K562 (cell line): Measurements from ENCODE around the gene KCP. TPM values are rescaled to one million over a fixed set of nuclear protein-coding genes. Genes with fewer than 3 reads are reported as not detected.
A peak's percentile ranks its signal among the peaks of the same experiment; 100 is the strongest.

ENCODE experiments used
- ARID2 ChIP-seq: fragments of 450-650 bp; IDR thresholded peaks from 2 replicates; pipeline ENCODE4 v1.6.1; 2017; ENCODE audit warnings: antibody characterized with exemption, mild to moderate bottlenecking
- CCAR2 ChIP-seq: fragments of 200-400 bp; formaldehyde crosslinking; IDR thresholded peaks from 2 replicates; pipeline ENCODE4 v1.6.1; 2017; ENCODE audit warnings: mild to moderate bottlenecking, low read depth, low read length
- ESRRA ChIP-seq: fragments of 450-650 bp; IDR thresholded peaks from 2 replicates; pipeline ENCODE4 v1.6.1; 2014; ENCODE audit warnings: low read depth, mild to moderate bottlenecking, moderate library complexity, borderline replicate concordance
- FOXP1 ChIP-seq: sonication (generic); formaldehyde crosslinking; IDR thresholded peaks from 2 replicates; pipeline ENCODE4 v1.8.0; 2022; ENCODE audit warnings: mild to moderate bottlenecking, missing genetic modification reagents
- GATAD2B ChIP-seq: fragments of 450-650 bp; IDR thresholded peaks from 2 replicates; pipeline ENCODE4 v1.6.1; 2017; ENCODE audit warnings: mild to moderate bottlenecking, borderline replicate concordance
- MAZ ChIP-seq, 2 experiments: fragments of 450-650 bp in 1 of 2; sonication (generic) in 1 of 2; formaldehyde crosslinking; IDR thresholded peaks in 1 of 2; conservative IDR thresholded peaks in 1 of 2; 2 replicates each; pipeline versions ENCODE4 v1.4.0 to v1.5.0; 2020; ENCODE audit warnings: mild to moderate bottlenecking in 1 of 2, missing genetic modification reagents in 1 of 2
- RBM34 ChIP-seq: fragments of 200-400 bp; formaldehyde crosslinking; IDR thresholded peaks from 2 replicates; pipeline ENCODE4 v1.6.1; 2018; ENCODE audit warnings: low read length, borderline replicate concordance; ENCODE audit not compliant: insufficient read depth
- SMARCA4 ChIP-seq: fragments of 450-650 bp; IDR thresholded peaks from 2 replicates; pipeline ENCODE4 v1.6.1; 2016
- TOE1 ChIP-seq, 2 experiments: fragments of 450-650 bp in 1 of 2; sonication (generic) in 1 of 2; formaldehyde crosslinking in 1 of 2; IDR thresholded peaks; 2 replicates each; pipeline versions ENCODE4 v1.7.1 to v1.8.0; 2016 to 2022; ENCODE audit warnings: borderline replicate concordance in 2 of 2, mild to moderate bottlenecking in 2 of 2, antibody characterized with exemption in 1 of 2, inconsistent platforms in 1 of 2, low read depth in 1 of 2, missing genetic modification reagents in 1 of 2, moderate library complexity in 1 of 2
- U2AF1 ChIP-seq: fragments of 200-400 bp; formaldehyde crosslinking; optimal IDR thresholded peaks from 2 replicates; pipeline ENCODE3; 2017; ENCODE audit warnings: mild to moderate bottlenecking, low read depth, low read length, moderate library complexity
- ZNF584 ChIP-seq: fragments of 200-800 bp; sonication (Bioruptor generic); IDR thresholded peaks from 2 replicates; pipeline ENCODE4 v1.6.1; 2016; ENCODE audit warnings: low read depth, mild to moderate bottlenecking, missing genetic modification characterization, missing compliant biosample characterization
- ZNF830 ChIP-seq: fragments of 250-450 bp; sonication (Bioruptor Pico); IDR thresholded peaks from 2 replicates; pipeline ENCODE4 v1.5.0; 2021; ENCODE audit warnings: mild to moderate bottlenecking
- polyA plus RNA-seq, 8 experiments: library from polyadenylated mRNA; depleted of rRNA in 4 of 8; stranded (reverse) in 5 of 8; unstranded in 3 of 8; fragments of >200 nt; fragmentation: Nextera tagmentation in 2 of 8; fragmentation: Illumina TruSeq in 1 of 8; extraction: Ambion mirVana in 2 of 8; extraction: Trizol in 1 of 8; gene quantifications; 2 replicates each; pipeline versions ENCODE4 v1.2.1 to v1.2.3, GENCODE V29; 2011 to 2014; ENCODE audit warnings: inconsistent platforms in 1 of 8, missing spikeins in 1 of 8
- total RNA-seq, 7 experiments: library from RNA; depleted of rRNA in 6 of 7; stranded (reverse); fragments of >200 nt in 6 of 7; fragmentation: Illumina TruSeq in 2 of 7; extraction: Trizol in 2 of 7; gene quantifications; 2 replicates each; pipeline versions ENCODE4 v1.2.1 to v1.2.3, GENCODE V29; 2011 to 2021; ENCODE audit warnings: low replicate concordance in 1 of 7
- TF ChIP-seq, protein P1 (sequence below): sonication (generic); formaldehyde crosslinking; IDR thresholded peaks from 2 replicates; pipeline ENCODE4 v1.8.0; 2022; ENCODE audit warnings: mild to moderate bottlenecking, missing genetic modification reagents
- TF ChIP-seq, protein P2 (sequence below): fragments of 250-450 bp; sonication (Bioruptor Pico); IDR thresholded peaks from 2 replicates; pipeline ENCODE4 v1.5.0; 2020; ENCODE audit warnings: mild to moderate bottlenecking, borderline replicate concordance
- TF ChIP-seq, protein P3 (sequence below): fragments of 450-650 bp; IDR thresholded peaks from 2 replicates; pipeline ENCODE4 v1.6.1; 2016; ENCODE audit warnings: borderline replicate concordance
- TF ChIP-seq, protein P4 (sequence below): sonication (generic); formaldehyde crosslinking; IDR thresholded peaks from 2 replicates; pipeline ENCODE4 v1.8.1; 2022; ENCODE audit warnings: missing genetic modification reagents

The KCP gene
- total and polyA plus RNA-seq, 9 of the 15 experiments (the other 6 are each of a cell fraction or from before 2014, with no cell fraction given): 0.06 to 0.17 (median 0.12) TPM; not detected in 3

DNA sequence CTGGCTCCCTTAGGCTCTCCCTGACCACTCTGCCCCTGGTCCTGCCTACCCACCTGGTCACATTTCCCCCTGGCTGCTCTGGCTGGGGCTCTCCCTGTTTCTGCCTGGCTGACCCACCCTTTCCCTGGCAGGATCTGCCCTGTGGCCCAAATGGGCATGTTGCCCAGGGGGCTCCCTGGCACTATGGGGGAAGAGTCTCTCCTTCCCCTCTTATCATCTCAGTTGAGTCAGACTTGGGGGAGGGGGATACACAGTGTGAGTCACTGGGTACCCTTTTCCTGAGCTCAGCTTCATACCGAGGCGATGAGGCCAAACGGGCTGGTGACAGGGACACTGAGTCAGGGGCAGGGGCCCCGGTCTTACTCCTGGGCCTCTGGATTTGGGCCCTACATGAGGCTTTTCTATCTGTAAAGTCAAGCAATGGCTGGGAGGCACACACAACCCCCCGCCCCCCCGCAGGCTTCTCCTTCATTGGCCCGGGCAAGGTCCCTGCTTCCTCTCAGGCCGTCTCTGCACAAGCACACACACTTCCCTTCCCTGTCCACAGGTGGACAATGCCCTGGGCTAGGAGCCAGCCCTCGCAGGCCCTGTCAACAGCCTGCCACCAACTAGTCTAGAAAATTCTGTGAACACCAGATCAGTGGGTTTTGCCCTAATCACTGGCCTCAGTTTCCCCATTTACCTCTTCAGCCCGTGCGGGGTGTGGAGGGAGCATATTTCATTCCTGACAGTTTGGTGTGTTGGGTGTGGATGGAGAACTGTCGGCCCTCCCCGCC is 80.9 kb downstream of the KCP start (continued):
- TF ChIP-seq FOXP1 (CRISPR knock-in tag): no peak
- 0 out of 2 replicates have a peak, but pooled peaks have one; percentile 13 for TF ChIP-seq TOE1 (IDR thresholded peaks at IDR 0.05; ENCODE audit: borderline replicate concordance)
- no peak for TF ChIP-seq TOE1 (CRISPR knock-in tag; IDR thresholded peaks at IDR 0.05; ENCODE audit: borderline replicate concordance, low read depth)
- TF ChIP-seq GATAD2B: no peak
- TF ChIP-seq, protein P1, sequence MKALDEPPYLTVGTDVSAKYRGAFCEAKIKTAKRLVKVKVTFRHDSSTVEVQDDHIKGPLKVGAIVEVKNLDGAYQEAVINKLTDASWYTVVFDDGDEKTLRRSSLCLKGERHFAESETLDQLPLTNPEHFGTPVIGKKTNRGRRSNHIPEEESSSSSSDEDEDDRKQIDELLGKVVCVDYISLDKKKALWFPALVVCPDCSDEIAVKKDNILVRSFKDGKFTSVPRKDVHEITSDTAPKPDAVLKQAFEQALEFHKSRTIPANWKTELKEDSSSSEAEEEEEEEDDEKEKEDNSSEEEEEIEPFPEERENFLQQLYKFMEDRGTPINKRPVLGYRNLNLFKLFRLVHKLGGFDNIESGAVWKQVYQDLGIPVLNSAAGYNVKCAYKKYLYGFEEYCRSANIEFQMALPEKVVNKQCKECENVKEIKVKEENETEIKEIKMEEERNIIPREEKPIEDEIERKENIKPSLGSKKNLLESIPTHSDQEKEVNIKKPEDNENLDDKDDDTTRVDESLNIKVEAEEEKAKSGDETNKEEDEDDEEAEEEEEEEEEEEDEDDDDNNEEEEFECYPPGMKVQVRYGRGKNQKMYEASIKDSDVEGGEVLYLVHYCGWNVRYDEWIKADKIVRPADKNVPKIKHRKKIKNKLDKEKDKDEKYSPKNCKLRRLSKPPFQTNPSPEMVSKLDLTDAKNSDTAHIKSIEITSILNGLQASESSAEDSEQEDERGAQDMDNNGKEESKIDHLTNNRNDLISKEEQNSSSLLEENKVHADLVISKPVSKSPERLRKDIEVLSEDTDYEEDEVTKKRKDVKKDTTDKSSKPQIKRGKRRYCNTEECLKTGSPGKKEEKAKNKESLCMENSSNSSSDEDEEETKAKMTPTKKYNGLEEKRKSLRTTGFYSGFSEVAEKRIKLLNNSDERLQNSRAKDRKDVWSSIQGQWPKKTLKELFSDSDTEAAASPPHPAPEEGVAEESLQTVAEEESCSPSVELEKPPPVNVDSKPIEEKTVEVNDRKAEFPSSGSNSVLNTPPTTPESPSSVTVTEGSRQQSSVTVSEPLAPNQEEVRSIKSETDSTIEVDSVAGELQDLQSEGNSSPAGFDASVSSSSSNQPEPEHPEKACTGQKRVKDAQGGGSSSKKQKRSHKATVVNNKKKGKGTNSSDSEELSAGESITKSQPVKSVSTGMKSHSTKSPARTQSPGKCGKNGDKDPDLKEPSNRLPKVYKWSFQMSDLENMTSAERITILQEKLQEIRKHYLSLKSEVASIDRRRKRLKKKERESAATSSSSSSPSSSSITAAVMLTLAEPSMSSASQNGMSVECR (CRISPR knock-in tag): no peak; the same call in 1 of the 2 replicates
- no peak for TF ChIP-seq U2AF1
- TF ChIP-seq RBM34: no peak
- 0 out of 2 replicates have a peak, but pooled peaks have one; percentile 48 for TF ChIP-seq ZNF830
- TF ChIP-seq, protein P2, sequence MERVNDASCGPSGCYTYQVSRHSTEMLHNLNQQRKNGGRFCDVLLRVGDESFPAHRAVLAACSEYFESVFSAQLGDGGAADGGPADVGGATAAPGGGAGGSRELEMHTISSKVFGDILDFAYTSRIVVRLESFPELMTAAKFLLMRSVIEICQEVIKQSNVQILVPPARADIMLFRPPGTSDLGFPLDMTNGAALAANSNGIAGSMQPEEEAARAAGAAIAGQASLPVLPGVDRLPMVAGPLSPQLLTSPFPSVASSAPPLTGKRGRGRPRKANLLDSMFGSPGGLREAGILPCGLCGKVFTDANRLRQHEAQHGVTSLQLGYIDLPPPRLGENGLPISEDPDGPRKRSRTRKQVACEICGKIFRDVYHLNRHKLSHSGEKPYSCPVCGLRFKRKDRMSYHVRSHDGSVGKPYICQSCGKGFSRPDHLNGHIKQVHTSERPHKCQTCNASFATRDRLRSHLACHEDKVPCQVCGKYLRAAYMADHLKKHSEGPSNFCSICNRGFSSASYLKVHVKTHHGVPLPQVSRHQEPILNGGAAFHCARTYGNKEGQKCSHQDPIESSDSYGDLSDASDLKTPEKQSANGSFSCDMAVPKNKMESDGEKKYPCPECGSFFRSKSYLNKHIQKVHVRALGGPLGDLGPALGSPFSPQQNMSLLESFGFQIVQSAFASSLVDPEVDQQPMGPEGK: no peak
- no peak for TF ChIP-seq ESRRA
- TF ChIP-seq, protein P3, sequence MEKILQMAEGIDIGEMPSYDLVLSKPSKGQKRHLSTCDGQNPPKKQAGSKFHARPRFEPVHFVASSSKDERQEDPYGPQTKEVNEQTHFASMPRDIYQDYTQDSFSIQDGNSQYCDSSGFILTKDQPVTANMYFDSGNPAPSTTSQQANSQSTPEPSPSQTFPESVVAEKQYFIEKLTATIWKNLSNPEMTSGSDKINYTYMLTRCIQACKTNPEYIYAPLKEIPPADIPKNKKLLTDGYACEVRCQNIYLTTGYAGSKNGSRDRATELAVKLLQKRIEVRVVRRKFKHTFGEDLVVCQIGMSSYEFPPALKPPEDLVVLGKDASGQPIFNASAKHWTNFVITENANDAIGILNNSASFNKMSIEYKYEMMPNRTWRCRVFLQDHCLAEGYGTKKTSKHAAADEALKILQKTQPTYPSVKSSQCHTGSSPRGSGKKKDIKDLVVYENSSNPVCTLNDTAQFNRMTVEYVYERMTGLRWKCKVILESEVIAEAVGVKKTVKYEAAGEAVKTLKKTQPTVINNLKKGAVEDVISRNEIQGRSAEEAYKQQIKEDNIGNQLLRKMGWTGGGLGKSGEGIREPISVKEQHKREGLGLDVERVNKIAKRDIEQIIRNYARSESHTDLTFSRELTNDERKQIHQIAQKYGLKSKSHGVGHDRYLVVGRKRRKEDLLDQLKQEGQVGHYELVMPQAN: peak; percentile 33; the same call in 1 of the 2 replicates
- no peak for TF ChIP-seq ARID2
- no peak for TF ChIP-seq ZNF584 (CRISPR knock-in tag)
- TF ChIP-seq, protein P4, sequence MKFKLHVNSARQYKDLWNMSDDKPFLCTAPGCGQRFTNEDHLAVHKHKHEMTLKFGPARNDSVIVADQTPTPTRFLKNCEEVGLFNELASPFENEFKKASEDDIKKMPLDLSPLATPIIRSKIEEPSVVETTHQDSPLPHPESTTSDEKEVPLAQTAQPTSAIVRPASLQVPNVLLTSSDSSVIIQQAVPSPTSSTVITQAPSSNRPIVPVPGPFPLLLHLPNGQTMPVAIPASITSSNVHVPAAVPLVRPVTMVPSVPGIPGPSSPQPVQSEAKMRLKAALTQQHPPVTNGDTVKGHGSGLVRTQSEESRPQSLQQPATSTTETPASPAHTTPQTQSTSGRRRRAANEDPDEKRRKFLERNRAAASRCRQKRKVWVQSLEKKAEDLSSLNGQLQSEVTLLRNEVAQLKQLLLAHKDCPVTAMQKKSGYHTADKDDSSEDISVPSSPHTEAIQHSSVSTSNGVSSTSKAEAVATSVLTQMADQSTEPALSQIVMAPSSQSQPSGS (CRISPR knock-in tag): no peak
- TF ChIP-seq MAZ (CRISPR knock-in tag; conservative IDR thresholded peaks at IDR 0.05 in 1 of 2, IDR thresholded peaks at IDR 0.05 in 1 of 2): 0 out of 4 replicates have a peak, but pooled peaks of 1 of the 2 experiments have one; percentile 47
- TF ChIP-seq CCAR2: no peak
- peak; percentile 66 for TF ChIP-seq SMARCA4
